GM21526 (cell line): ENCODE results near the gene OTX2.

Experiments
- ATAC-seq: cut with Tn5 transposase; IDR thresholded peaks from one replicate; pipeline ENCODE4 v1.9.1; 2021; ENCODE audit warnings: moderate library complexity; ENCODE audit not compliant: unreplicated experiment, low FRiP score

Gene OTX2

DNA sequence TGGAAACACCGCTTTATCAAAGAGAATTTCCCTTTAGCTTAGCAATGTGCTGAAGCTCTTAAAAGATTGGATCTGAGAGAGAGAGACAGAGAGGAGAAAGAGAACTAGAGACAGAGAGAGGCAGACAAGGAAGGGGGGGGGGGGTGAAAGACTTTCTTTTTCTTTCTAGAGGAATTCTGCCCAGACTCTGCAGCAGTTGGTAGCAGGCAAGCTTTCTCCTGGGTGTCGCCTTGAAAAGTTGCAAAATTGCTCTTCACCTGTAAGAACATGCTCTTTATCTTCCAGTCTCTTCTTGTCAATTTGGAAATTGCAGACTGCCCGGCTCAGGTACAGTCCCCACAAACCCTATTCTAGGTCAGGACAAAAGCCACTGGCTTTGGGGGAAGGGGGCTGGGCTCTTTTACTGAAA is 2.9 kb upstream of the OTX2 start:
- ATAC-seq, result no peak

DNA sequence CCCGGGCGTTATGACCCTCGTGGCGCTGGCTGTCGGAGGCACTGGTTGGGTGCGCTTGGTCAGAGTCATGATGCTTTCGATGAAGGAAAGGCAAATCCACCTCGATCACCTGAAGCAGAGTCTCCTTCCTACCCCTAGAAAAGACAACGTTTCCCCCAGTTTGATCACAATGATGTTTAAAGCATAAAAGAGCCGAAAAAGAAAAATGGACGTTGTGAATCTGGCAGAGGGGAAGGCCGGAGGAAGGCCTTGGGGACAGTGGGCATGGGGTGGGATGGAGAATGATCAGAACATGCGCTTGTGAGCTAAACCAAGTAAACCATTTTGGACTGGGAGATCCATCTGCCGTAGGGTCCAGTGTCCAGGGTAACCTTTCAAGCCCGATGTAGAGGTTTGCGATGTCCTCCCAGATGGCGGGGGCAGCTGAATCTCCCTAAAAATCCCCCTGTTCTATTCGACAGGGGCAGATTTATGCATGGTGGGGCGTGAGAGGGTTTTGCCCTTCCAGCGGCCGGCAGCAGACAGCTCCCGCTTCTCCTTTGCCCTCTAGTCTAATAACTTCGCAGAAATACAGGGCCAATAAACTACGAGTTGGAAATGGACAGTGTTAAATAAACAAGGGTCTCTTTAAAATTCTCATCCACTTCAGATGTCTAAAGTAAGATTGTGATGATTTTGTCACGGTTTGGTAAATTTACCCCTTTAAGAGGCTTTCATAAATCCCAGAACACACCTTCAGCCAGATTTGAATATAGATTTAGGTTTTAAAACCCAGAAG is 2.3 kb upstream of the OTX2 start:
- no peak for ATAC-seq

DNA sequence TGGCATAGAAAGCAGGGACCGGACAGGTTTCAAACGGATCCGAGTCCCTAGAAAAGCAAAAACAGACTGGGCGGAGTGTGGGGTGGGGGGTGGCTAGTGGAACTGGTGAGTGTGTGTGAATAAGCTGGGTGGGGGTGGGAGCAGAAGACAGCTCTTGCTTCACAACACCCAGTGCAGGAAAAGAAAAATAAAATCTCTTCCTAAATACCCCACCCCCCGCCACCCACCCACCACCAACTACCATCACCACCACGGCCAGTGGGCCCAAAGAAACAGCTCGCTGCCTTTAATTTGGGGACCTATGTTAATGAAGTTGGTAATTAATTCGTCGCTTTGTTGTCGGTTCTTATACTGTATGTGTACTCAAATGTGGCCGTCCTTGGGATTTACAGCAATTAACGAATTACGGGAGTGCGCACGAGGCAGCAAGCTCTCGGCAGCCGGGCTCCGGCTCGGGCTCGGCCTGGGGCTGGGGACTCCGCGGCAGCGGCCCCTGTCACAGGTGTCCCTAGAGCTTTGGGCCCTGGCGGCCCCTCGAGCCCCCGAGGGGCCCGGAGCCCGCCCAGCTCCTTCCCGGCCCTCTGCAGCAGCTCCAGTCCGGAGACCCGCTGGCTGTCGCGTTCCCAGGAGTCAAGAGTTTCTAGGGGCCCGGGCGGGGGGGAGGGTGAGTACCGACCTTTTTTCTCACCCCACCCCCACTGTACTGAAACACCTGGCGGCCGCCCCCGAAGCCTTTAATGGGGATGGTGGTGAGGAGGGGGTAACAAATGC is 1.5 kb upstream of the OTX2 start:
- no peak for ATAC-seq

DNA sequence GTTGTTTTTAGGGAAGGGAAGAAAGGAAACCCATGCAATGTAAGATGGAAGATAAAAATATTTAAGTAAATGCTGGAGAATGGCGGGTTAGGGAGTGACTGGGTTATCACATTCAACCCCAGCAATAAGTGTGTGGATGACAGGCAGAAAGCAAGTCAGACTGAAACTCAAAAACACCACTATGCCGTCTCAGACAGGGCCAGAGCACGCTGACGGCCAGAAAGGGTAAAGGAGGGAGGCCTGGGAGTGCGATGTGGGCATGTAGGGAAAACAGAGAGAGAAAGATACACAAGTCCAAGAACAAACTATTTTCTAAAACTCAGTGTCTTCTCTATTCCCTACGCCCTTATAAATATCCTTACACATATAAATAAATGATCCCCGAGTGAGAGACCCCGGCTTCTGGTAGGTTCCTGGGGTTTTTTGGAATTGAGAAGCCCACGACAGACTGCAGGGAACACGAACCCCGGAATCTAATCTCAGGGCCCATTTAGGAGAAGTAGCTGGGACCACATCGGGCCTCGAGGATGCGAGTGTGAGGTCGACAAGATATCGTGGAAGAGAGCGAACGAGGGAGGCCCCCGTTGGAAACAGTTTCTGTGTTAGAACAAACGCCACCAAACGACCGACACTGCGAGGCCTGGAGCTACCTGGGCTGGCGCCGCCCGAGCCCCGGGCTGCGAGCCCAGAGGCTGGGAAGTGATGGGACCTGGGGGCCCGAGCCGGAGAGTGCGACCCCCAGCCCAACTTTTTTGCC is 735 bp upstream of the OTX2 start:
- ATAC-seq, result no peak

DNA sequence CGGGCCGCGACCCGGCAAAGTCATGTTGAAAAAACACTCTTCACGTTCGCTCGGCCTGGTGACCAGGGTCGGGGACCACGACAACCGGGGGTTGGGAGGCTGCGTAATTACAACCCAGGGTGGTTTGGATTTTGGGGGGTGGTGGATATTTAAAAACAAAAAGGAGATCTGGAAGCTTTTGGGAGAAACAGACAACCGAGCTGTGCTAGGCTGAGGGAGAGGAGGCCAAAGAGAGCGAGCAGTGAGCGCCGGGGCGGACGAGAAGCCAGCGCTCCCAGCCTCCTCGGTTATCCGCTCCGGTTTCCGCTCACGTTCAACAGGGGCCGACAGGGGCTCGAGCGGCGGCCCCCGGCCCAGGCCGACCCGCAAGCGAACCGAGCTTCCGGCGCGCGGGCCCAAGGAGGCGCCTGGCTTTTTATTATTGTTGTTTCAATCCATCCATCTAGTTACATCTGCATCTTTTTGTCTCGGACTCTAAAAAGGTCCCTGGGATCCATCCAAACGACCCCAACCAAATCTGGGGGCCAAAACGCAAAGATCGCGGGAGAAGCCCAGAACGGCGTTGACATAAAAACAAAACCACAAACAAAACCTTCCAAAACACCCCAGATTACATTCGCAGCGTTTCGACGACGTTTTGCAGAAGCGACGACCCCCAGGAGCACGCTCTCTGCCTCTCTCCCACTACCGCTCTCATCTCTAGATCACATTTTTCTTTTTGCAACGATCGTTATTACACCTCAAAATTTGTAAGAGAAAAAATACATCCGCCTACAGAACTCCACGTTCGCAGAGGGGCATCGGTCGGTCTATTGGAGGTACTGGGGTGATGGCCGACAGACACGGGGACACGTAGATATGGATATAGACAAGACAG is 771 bp downstream of the OTX2 start:
- no peak for ATAC-seq

DNA sequence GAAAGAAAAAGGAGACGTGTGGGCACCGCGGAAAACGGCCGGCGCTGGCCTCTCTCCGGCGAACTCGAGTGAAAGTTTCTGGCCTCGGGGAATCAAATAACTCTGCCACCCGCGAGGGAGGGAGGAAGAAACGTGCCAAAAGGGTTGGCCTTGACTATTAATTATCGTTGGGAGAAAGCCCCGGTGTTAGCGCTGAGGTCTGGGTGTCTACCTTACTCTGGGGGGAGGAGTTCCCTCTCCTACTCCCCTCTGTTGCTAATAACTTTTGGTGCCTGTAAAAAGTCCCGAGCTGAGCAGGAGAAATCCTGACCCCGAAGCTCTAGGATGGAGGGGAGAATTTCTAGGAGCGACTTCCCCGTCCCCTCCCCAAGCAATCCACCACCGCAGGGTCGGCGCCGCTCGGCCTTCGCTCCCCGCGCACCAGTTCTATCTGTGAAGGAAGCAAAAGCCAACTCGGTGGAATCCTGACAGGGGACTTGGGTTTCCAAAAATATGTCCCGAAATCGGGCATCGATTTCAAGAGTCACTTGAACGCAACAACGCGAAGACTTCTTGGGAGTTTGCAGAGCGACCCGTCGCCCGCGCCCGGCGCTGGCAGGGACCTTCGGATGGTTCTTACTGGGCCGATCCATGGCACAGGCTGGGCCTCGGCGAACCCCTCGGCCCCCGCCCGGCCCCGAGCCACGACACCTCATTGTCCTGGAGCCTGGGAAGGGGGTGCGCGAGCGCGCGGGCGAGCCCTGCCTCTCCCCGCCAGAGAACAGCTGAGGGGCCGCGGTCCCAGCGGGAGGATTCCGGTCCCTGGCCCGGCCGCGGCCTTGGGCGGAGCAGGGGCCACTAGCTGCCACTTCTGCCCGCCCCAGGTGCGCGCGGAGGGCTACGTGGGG is 1.7 kb downstream of the OTX2 start:
- no peak for ATAC-seq

DNA sequence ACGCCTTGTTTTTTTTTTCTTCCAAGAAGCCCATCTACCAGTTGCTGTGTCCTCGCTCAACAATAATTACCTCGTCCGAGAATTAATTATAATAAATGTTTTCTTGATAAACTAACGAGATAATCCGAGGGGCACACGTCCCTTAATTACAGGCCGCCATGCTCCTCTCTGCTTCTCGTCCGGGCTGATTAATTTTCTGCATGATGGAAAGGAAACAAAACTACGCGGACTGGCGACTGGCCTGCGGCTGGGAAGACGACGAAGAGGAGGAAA is 2.2 kb downstream of the OTX2 start:
- no peak for ATAC-seq

DNA sequence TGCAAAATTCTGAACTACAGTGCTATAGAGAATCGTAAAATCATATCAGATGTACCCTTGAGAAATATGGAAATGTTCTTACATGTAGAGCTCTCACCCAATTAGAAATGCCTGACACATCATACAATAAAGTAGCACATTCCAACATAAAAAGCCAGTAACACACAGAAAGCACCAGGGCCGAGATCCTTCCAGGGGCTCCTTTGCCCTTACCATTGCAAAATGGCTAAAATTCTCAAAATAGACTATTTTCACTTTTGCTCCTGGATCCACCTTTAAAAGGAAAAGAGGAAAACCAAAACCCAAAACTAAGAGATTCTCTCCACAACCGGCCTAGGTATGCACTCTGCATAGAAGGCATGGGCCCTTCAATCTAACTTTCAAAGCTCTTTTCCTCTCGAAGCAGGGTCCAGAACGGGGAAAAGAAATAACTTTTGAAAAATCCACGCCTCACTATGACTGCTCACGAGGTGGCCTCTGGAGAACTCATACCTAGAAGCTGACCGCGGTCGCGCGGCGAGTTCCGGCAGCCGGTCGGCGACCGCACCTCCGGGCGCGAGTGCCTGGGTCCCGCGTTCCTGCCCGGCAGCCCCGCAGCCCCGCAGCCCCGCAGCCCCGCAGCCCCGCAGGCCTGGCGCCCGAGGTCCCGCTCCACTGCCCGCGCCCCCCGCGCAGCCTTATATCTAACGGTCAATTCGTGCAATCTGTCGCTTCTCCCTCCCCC is 2.7 kb downstream of the OTX2 start:
- ATAC-seq, result no peak

DNA sequence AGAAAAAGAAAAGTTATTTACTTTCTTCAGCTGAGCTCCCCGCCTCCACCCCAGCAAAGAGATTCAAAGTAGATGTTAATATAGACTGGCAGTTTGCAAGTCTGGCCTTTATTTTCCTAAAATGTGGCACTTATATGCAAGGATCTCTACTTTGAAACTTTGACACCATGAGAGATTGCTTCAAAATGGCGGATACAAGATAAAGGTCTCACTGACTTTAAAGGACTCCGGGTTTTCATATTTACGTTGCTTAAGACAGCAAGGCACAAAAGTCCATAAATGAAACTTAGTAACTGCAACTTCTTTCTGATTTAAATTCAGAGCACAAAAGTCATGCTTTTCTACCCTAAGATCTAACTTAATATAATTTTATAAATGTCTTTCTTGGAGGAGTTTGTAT is 3.5 kb downstream of the OTX2 start:
- ATAC-seq, result no peak

DNA sequence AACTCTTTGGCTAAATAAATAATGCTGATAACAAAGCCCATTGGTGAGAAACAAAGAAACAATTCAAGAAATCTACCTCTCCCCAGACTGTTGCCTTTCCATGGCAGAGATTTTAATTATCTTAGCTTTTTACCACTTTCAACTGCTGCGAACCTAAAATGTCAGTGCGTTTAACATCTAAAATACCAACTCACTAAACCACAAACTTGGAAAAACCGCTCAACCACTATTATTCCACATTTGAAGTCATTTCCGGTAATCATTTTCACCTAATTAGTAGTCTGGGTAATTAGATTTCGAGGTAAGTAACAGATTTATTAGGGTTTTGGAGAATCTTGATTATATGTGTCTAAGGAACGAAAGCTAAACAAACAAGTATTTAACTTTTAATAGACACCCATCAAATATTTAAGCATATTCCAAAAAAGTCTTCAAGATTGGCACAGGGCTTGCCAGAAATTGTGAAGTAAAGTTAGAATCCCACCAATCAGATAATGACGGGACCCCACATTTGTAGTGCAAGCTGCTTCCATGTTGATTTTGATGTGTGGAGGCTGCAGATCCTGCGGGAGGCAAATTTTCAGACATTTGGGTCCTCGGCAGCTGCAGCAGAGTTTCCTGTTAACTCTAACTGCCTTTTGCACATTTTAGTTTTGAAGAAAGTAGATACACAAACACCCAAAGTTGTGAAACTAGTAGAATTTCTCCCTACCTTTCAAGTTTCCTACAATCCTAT is 4.1 kb downstream of the OTX2 start:
- ATAC-seq, result no peak

DNA sequence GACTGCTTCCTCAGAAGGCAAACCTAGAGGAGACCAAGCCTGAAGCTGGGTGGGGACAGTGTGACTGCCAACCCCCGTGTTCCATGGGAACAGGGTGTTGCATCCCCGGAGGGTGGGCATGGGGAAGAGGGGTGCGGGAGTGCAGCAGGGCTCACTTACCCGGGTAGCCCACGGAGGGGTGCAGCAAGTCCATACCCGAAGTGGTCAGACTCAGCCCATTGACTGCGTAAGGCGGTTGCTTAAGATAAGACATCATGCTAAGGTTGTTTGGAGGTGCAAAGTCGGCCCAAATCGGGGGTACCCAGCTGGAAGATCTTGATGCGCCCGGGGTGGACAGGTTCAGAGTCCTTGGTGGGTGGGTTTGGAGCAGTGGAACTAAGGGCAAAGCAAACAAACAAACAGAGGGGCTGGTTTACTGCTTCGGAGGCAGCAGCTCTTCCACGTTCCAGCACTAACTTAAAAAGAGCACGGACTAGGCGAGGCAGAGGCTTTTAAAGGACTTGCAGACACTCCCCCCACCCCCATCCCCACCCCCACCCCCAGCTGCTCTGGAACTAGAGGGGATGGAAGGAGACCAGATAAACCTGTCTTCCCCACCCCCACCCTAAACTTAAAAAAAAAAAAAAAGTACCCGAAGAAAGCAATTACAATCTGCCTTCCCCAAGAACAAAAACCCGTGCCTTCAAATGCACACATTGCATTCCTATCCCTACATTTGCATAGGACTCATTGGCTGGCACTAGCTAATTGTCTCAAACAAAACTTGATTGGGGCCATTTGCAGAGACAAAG is 4.9 kb downstream of the OTX2 start:
- no peak for ATAC-seq

DNA sequence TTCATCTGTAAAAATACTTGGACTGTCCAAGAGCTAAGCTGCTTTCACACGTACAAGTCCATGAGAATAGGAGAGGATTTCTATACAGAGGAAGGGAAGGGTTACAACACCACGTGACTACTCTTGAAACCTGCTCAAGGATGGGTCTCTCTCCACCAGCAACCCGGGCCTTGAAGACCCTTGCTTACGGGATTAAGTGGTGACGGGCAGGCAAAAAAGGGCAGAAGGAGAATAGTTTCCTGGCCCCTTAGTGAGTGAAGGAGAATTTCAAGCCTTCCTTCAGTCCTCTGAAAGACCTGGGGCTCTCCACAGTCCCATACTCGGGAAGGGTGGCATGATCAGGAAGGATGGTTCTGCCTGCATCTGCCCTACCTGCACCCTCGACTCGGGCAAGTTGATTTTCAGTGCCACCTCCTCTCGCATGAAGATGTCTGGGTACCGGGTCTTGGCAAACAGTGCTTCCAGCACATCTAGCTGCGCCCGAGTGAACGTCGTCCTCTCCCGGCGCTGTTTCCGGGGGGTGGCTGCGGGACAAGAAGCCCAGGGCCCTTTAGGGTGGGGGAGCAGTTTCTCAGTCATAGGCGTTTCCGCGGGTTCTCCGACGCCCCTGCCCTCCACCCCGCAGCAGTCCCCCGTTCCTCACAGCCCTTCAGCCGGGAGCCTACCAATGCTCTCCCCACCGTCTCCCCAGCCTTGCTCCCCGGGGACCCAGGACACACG is 6.3 kb downstream of the OTX2 start:
- no peak for ATAC-seq

DNA sequence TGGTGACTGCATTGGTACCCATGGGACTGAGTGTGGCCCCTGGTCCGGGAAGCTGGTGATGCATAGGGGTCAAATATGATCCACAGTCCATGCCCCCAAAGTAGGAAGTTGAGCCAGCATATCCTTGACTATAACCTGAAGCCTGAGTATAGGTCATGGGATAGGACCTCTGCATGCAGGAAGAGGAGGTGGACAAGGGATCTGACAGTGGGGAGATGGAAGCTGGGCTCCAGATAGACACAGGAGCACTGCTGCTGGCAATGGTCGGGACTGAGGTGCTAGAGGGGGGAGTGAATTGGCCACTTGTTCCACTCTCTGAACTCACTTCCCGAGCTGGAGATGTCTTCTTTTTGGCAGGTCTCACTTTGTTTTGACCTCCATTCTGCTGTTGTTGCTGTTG is 8.4 kb downstream of the OTX2 start:
- ATAC-seq, result no peak

DNA sequence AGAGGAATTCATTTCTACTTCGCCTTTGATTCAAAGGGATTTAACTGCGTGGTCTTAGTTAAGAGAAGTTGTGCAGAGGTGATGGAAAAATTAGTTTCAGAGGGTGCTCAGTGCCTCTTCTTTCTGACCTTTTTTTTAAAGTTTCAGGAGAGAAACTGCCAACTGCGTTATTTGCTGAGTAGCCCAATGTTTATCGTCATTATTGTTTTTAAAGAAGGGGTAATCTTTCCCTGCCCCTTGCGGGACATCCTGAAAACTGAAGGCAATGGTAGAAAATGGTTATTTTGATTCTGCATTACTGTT is 11.0 kb downstream of the OTX2 start:
- no peak for ATAC-seq

DNA sequence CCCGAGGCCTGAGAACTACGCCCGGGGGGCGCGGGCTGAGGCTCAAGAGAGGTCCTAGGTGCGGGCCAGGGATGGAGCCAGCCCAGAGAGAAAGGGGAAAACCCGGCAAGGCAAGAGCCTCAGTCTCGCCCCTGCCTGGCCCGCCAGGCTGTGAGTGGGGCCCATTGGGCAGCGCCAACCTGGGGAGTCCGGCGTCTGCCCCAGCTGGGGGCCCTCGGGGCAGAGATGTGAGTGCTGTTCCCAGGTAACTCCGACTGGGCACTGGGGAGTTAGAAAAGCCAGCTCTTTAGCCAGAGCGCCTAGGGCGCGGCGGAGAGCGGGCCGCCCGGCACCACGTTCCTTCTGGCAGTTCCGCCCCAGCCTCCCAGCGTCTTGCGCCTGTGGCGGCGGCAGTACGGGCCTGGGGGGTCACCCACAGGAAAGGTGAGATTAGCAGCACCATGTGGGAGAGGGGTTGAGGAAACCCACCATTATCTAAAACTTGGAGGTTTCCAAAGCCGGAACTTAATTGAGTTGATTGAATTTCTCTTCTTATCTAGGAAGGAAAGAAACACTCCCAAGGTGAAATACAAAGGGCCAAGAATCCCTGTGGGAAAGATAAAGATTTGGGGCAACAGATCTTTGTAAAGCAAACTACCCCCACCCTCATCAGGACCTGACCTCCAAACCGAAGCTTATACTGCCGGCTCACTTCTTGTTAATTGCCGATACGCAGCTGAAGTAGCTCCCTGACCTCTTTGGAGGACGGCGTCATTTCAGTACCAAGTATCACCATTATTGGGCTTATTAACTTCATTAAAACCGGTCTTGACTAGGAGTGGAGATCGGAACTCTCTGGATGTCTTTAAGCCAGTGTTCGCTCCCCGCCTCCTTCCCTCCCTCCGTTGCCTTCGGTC is 11.6 kb downstream of the OTX2 start:
- no peak for ATAC-seq
